HuH-7 (cell line): Measurements from ENCODE around the gene TESPA1.
"Not testable (repeated sequence)": the region's sequence is repeated elsewhere in the genome, so short reads cannot be mapped to it uniquely, and the experiment has no call there.

ENCODE experiments used
- DNase-seq: peaks from one replicate; pipeline ENCODE4 v3.0.0; 2011; ENCODE audit warnings: low spot score

The TESPA1 gene

DNA sequence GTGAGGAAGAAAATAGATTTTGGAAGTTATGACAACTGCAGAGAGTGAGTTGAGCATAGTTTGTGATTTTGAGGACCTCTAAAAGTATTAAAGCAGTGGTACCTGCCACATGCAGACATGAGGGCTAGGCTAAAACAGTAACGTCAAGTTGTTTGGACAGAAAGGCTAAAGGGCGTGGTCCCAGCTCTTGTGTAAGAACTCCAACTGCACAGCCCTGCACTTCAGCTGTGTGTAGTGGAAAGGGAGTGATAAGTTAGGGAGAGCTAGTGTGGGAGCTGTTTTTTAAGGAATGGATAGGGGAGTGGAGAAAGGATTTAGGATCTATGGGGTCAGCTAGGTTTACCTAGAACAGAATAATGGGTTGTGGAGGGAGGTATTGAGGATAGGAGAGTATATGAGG is 39.5 kb downstream of the TESPA1 start:
- DNase-seq: no peak

GRCh38 chr12:54943292-54943691 is 41.3 kb downstream of the TESPA1 start:
- DNase-seq: not testable (repeated sequence)

- DNase-seq: no peak
These were observed 42.9 kb downstream of the TESPA1 start for GRCh38 chr12:54941659-54942058.

DNA sequence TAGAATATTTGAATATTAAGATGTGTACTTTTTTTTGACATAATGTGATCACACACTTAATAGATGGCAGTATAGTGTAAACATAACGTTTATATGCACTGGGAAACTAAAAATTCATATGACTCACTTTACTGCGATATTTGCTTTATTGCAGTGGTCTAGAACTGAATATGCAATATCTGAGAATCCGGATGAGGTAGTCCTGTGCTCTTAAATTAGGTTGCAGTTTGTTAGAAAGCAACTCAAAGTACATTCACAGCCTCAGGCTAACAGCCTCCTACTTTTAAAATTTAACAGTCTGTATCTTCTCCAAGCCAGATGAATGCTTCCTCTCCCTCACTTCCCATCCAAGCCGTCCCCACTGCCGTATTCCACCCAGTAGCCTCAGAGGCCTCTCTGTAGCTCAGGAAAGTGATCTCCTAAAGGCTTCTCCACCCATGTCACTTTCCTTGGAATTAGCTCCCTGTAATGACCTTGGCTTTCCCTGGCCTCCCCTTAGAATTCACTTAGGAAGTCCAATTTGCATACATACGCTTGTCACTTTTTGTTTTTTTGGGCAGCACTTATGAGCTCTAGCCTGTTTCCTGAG is 43.7 kb downstream of the TESPA1 start:
- DNase-seq: no peak

- no peak for DNase-seq
These were observed 46.6 kb downstream of the TESPA1 start for GRCh38 chr12:54937929-54938328.

GRCh38 chr12:54937376-54937775 is 47.2 kb downstream of the TESPA1 start:
- DNase-seq: no peak

DNA sequence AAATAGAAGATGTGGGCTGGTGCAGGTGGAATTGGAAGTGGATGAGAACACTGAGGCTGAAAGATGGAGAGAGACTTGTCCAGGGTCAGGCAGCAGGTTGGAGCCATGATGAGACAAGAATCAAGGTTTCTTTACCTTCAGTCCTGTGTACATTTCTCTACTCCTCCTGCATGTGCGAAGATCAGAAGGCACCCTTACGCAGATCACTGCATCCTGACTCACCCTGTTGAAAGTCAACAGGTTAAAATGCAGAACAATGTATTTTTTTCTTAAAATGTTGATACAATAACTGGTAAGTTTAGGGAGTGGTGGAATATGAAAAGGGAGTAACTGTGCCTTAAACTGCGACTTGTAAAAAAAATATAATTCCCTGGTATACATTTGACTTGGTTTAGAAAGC is 47.8 kb downstream of the TESPA1 start:
- DNase-seq: no peak

DNA sequence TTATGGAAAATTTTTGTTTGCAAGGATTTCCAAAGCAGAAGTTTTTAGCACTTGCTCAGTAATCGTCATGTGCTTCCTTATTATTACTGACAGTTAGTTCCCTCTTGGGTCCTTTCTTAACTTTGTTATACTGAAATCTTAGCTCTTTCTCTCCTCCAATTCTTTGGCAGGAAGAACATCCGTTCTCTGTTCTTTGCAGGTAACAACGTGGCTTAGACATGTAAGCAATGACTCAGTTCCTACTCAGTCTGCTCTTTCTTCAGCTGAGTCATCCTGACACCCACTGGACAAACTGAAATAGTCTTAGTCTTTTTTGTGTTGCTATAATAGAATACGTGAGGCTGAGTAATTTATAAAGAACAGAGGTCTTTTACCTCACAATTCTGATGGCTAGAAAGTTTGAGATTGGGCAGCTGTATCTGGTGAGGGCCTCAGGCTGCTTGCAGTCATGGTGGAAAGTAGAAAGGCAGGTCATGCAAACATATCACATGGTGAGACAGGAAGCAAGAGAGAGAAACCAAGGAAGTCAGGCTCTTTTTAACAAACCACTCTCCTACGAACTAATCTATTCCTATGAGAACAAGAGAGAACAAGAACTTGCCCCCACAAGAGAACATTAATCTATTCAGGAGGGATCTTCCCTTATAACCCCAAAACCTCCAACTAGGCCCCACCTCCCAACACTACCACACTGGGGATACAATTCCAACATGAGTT is 49.2 kb downstream of the TESPA1 start:
- peak; percentile 15 for DNase-seq

DNA sequence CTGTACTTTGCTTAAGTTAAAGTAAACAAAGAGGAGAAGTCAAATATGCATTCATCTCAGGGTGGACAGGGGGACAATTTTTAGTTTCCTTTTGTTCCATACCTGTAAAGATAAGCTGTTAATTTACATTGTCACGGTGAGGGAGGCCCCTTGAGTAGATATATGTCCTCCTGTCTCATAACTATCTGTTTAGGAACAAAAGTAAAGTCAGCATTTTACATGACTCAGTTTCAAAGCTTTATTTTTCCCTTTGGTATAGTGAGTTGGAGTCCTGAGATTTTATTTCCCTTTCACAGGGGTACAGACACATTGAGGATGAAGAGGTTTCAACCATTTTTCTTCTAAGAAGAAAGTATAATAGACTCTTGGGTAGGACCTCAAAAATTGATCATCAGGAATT is 50.1 kb downstream of the TESPA1 start:
- DNase-seq: no peak

DNA sequence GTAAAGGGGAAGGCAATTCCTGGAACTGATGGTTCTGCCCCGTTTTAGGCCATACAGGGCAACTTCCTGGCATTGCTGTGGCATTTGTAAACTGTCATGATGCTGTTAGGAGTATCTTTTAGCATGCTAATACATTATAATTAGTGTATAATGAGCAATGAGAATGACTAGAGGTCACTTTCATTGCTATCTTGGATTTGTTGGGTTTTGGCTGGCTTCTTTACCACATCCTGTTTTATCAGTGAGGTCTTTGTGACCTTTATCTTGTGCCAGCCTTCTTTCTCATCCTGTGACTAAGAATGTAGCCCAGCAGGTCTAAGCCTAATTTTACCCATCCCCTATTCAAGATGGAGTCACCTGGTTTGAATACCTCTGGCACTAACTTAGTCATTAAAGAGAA is 51.2 kb downstream of the TESPA1 start:
- DNase-seq: no peak

GRCh38 chr12:54932691-54933090 is 51.9 kb downstream of the TESPA1 start:
- DNase-seq: no peak

- no peak for DNase-seq
These were observed 52.5 kb downstream of the TESPA1 start for GRCh38 chr12:54932038-54932437.

DNA sequence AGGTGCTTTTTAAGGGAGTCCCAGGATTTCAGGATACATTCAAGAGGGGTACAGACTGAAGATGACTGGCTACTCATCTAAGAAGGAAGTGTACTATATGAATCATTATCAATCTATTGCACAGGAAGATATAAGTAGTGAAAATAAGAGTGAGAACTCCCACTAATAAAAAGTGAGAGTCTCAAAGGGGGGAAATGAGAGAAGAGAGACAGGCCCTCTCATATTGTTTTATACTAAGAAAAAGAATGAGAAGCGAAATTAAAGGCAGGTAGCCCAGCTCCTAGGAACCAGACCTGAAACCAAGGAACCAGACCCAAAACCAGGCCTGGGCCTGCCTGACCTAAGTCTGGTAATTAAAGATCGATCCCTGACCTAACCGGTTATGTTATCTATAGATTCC is 54.6 kb downstream of the TESPA1 start:
- no peak for DNase-seq

GRCh38 chr12:54926246-54926645 is 58.3 kb downstream of the TESPA1 start:
- DNase-seq: no peak

GRCh38 chr12:54924972-54925707 is 59.4 kb downstream of the TESPA1 start:
- DNase-seq: no peak

GRCh38 chr12:54917001-54917488 is 67.5 kb downstream of the TESPA1 start:
- no peak for DNase-seq
